Duodenal mucosa (tissue), 2 donors: ENCODE data around the gene SYNGR1.
A peak's percentile ranks its signal among the peaks of the same experiment; 100 is the strongest.
"Not testable (repeated sequence)": the region's sequence is repeated elsewhere in the genome, so short reads cannot be mapped to it uniquely, and the experiment has no call there.

ENCODE experiments used
- H3K27ac ChIP-seq: one replicate; pipeline ENCODE4 v1.7.0; 2013; ENCODE audit warnings: low read depth, low read length
- H3K27me3 ChIP-seq, 2 donors: one replicate each; pipeline ENCODE4 v1.7.0; 2013; ENCODE audit warnings: low read length in 2 of 2, control low read depth in 1 of 2; ENCODE audit not compliant: insufficient read depth in 2 of 2, control insufficient read depth in 1 of 2
- H3K36me3 ChIP-seq, 2 donors: one replicate each; pipeline ENCODE4 v1.7.0; 2013; ENCODE audit warnings: low read length in 2 of 2, control low read depth in 1 of 2; ENCODE audit not compliant: insufficient read depth in 2 of 2, control insufficient read depth in 1 of 2
- H3K4me1 ChIP-seq, 2 donors: one replicate each; pipeline ENCODE4 v1.7.0; 2013; ENCODE audit warnings: low read length in 2 of 2, control low read depth in 1 of 2; ENCODE audit not compliant: insufficient read depth in 2 of 2, control insufficient read depth in 1 of 2
- H3K4me3 ChIP-seq, 2 donors: one replicate each; pipeline ENCODE4 v1.7.0; 2013; ENCODE audit warnings: low read length in 2 of 2, low read depth in 1 of 2
- H3K9ac ChIP-seq, 2 donors: one replicate each; pipeline ENCODE4 v1.7.0; 2013; ENCODE audit warnings: low read length in 2 of 2, low read depth in 1 of 2
- H3K9me3 ChIP-seq, 2 donors: one replicate each; pipeline ENCODE4 v1.7.0; 2013; ENCODE audit warnings: low read length in 2 of 2, control low read depth in 1 of 2; ENCODE audit not compliant: control insufficient read depth in 1 of 2

SYNGR1 gene

DNA sequence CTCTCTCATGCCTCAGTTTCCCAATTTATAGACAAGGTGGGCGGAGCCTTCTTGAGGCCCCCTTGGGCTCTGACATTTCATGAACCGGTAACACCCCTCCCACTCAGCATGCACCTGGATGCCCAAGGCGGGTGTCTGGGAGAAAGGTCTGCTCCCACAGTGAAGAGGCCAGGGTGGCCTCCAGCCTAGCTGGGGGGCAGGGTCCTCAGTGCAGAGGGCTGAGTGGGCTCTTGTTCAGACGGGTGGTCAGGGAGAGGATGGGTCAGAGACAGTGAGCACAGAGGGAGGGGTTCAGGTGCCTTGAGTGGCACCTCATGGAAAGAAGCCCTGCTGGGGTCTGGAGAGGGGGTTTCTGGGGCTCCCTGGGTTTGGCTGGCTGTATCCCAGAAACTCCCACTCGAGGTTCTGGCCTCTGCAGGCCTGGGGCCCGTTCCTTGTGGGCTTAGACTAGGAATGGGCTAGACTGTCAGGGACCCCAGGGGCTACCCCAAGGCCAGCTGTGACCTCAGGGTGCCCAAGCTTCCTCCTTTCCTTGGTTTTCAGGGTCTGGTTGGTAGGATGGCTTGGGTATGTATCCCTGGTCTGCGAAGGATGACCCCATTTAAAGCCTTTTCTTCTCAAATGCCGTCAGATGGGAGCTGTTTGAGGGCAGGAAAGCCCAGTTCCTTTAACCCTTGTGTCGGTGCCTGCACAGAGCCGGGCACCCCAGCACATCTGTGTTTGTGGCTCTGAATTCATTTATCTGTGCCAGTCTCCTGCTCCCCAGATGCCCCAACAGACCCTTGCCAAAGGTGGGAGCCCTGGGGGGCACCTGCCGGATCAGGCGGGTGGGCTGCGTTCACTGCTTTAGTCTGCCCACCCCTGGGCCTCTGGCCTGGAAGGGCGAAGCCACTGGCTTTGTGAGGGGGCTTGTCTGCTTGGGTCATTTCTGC lies 1.2 kb downstream of the SYNGR1 start:
- H3K4me1 ChIP-seq: peaks cover 9 to 12% of the 10 kb centered on the region in 2 donors
- peak overlapping the region in 1 of 2 donors; percentile 10 for H3K9ac ChIP-seq
- H3K4me3 ChIP-seq: peak overlapping the region in 1 of 2 donors; percentile 56
- no peaks in the 10 kb centered on the region for H3K36me3 ChIP-seq
- peaks cover 13 to 20% of the 10 kb centered on the region in 2 donors for H3K27me3 ChIP-seq
- H3K27ac ChIP-seq: no peak overlapping the region
- no peaks in the 10 kb centered on the region for H3K9me3 ChIP-seq

GRCh38 chr22:39351689-39352214 lies 2.0 kb downstream of the SYNGR1 start:
- Histone ChIP-seq H3K9me3 (no peaks in the 10 kb centered on the region), H3K27ac (no peak overlapping the region), H3K9ac (no peak overlapping the region), H3K36me3 (no peaks in the 10 kb centered on the region), H3K27me3 (peaks cover 13 to 20% of the 10 kb centered on the region in 2 donors), H3K4me3 (no peak overlapping the region), H3K4me1 (peaks cover 9 to 12% of the 10 kb centered on the region in 2 donors)

GRCh38 chr22:39352306-39352891 lies 2.6 kb downstream of the SYNGR1 start:
- no peak overlapping the region for H3K27ac ChIP-seq
- peaks cover 9 to 12% of the 10 kb centered on the region in 2 donors for H3K4me1 ChIP-seq
- H3K9me3 ChIP-seq: no peaks in the 10 kb centered on the region

DNA sequence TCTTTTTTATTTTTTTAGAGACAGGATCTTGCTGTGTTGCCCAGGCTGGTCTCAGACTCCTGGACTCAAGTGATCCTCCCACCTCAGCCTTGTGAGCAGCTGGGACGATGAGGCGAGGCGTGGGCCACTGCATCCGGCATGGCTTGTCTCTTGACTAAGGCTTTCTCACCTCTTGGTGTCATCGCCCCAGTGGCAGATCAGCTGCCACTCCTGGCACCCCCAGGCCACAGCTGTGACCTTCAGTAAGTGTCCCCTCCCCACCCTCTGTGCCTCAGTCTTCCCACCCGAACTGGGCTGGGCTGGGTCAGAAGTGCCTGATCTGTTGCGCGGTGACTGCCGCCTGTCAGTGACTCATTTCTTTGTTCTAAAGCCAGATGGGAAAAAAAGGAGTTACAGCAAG lies 3.6 kb downstream of the SYNGR1 start:
- no peaks in the 10 kb centered on the region for H3K9me3 ChIP-seq
- no peak overlapping the region for H3K4me3 ChIP-seq
- no peaks in the 10 kb centered on the region for H3K36me3 ChIP-seq
- peaks cover 13 to 20% of the 10 kb centered on the region in 2 donors for H3K27me3 ChIP-seq
- no peak overlapping the region for H3K27ac ChIP-seq
- peaks cover 9 to 12% of the 10 kb centered on the region in 2 donors for H3K4me1 ChIP-seq
- no peak overlapping the region for H3K9ac ChIP-seq

More at GRCh38 chr22:39352306-39352891, 2.6 kb downstream of the SYNGR1 start:
- no peak overlapping the region for H3K4me3 ChIP-seq
- H3K36me3 ChIP-seq: no peaks in the 10 kb centered on the region
- H3K9ac ChIP-seq: no peak overlapping the region
- peaks cover 13 to 20% of the 10 kb centered on the region in 2 donors for H3K27me3 ChIP-seq

GRCh38 chr22:39355080-39355479 lies 5.3 kb downstream of the SYNGR1 start:
- Histone ChIP-seq H3K4me1 (peaks cover 3 to 5% of the 10 kb centered on the region in 2 donors), H3K9me3 (no peaks in the 10 kb centered on the region), H3K27ac (no peak overlapping the region), H3K4me3 (no peak overlapping the region), H3K9ac (no peak overlapping the region), H3K36me3 (no peaks in the 10 kb centered on the region), H3K27me3 (peaks cover 6 to 11% of the 10 kb centered on the region in 2 donors)

DNA sequence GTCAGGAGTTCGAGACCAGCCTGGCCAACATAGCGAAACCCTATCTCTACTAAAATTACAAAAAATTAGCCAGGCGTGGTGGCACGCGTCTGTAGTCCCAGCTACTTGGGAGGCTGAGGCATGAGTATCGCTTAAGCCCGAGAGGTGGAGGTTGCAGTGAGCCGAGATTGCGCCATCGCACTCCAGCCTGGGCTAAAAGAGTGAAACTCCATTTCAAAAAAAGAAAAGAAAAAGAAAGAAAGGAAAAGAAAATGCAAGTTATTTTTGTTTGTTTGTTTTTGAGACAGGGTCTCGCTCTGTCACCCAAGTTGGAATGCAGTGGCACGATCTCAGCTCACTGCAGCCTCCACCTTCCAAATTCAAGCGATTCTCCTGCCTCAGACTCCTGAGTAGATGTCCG lies 6.0 kb downstream of the SYNGR1 start:
- not testable (repeated sequence) for H3K4me3 ChIP-seq, H3K4me1 ChIP-seq

DNA sequence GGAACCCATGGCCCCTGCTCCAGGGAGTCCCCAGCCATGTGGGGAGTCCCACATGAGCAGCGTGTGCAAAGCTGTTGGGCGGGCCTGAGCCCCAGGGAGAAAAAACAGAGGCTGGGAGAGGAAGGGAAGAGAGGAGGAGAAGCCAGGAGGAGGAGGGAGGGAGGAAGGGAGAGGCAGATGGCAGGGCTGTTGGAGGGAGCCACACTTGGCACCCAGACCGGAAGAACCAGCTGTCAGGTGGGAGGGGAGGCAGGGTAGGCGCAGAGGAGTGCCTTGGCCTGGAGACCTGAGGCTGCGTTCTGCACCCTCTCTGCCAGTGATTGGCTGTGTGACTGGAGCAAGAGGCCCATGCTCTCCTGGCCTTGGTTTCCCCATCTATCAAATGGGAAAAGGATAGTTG lies 6.7 kb downstream of the SYNGR1 start:
- Histone ChIP-seq H3K9ac (no peak overlapping the region), H3K36me3 (no peaks in the 10 kb centered on the region), H3K9me3 (no peaks in the 10 kb centered on the region), H3K27me3 (no peaks in the 10 kb centered on the region), H3K27ac (no peak overlapping the region), H3K4me1 (no peaks in the 10 kb centered on the region), H3K4me3 (no peak overlapping the region)

More for the DNA sequence above, 6.0 kb downstream of the SYNGR1 start:
- not testable (repeated sequence) for H3K9me3 ChIP-seq, H3K27me3 ChIP-seq, H3K27ac ChIP-seq, H3K36me3 ChIP-seq, H3K9ac ChIP-seq

DNA sequence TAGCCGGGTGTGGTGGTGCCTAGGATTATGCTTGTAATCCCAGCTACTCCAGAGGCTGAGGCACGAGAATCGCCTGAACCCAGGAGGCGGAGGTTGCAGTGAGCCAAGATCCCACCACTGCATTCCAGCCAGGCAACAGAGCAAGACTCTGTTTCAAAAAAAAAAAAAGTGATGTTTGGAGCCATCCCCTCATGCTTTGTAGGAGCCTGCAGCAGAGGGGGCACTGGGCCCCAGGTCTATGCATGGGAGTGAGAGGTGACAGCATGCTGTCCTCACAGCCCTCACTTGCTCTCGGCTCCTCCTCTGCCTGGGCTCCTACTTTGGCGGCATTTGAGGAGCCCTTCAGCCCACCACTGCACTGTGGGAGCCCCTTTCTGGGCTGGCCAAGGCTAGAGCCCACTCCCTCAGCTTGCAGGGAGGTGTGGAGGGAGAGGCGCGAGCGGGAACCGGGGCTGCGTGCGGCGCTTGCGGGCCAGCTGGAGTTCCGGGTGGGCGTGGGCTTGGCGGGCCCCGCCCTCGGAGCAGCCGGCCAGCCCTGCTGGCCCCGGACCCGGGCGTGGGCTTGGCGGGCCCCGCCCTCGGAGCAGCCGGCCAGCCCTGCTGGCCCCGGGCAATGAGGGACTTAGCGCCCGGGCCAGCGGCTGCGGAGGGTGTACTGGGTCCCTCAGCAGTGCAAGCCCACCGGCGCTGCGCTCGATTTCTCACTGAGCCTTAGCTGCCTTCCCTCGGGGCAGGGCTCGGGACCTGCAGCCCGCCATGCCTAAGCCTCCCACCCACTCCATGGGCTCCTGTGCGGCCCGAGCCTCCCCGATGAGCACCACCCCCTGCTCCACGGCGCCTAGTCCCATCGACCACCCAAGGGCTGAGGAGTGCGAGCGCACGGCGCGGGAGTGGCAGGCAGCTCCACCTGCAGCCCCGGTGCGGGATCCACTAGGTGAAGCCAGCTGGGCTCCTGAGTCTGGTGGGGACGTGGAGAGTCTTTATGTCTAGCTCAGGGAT lies 7.6 kb downstream of the SYNGR1 start:
- not testable (repeated sequence) for H3K36me3 ChIP-seq, H3K9ac ChIP-seq, H3K4me1 ChIP-seq, H3K27ac ChIP-seq, H3K4me3 ChIP-seq, H3K27me3 ChIP-seq, H3K9me3 ChIP-seq

DNA sequence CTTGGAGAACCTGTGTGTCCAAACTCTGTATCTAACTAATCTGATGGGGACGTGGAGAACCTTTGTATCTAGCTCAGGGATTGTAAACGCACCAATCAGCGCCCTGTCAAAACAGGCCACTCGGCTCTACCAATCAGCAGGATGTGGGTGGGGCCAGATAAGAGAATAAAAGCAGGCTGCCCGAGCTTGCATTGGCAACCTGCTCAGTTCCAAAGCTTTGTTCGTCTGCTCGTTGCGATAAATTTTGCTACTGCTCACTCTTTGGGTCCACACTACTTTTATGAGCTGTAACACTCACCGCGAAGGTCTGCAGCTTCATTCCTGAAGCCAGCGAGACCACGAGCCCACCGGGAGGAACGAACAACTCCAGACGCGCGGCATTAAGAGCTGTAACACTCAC lies 8.4 kb downstream of the SYNGR1 start:
- H3K27me3 ChIP-seq, H3K36me3 ChIP-seq, H3K27ac ChIP-seq, H3K4me3 ChIP-seq, H3K9ac ChIP-seq, H3K4me1 ChIP-seq, H3K9me3 ChIP-seq: not testable (repeated sequence)
